NCI-H460 (cell line): Measurements from ENCODE around the gene GPLD1. TPM values are rescaled to one million over a fixed set of nuclear protein-coding genes. Genes with fewer than 3 reads are reported as not detected.

Source experiments
- DNase-seq: peaks from one replicate; pipeline ENCODE4 v3.0.0-alpha.2; 2016; ENCODE audit warnings: low read depth; ENCODE audit errors: extremely low read depth
- total RNA-seq: library from RNA; depleted of rRNA; stranded (reverse); fragments of >200 nt; shearing (Covaris generic); gene quantifications from 2 replicates; pipeline ENCODE4 v1.2.3, GENCODE V29; 2014

Gene GPLD1
- total RNA-seq, 1 experiment from 2014 or later, result 1.6 TPM

- DNase-seq, result no peak
These were observed 12.0 kb upstream of the GPLD1 start for GRCh38 chr6:24501374-24501773.

- no peak for DNase-seq
These were observed 11.3 kb upstream of the GPLD1 start for GRCh38 chr6:24500683-24501082.

GRCh38 chr6:24497254-24497970, 8.0 kb upstream of the GPLD1 start:
- no peak for DNase-seq

- DNase-seq, result peak; percentile 26
These were observed 5.7 kb upstream of the GPLD1 start, which contains the start of gene ALDH5A1 for GRCh38 chr6:24494821-24495795. Gene ALDH5A1, plus strand, starts transcription at chr6:24494969. Its CDS starts 28 bp downstream, at chr6:24494997.

GRCh38 chr6:24493945-24494820, 4.8 kb upstream of the GPLD1 start:
- DNase-seq, result no peak

- peak; percentile 14 for DNase-seq
These were observed 3.1 kb upstream of the GPLD1 start for GRCh38 chr6:24492475-24492874.

GRCh38 chr6:24490948-24491347, 1.6 kb upstream of the GPLD1 start:
- no peak for DNase-seq

- no peak for DNase-seq
These were observed 503 bp upstream of the GPLD1 start for GRCh38 chr6:24489881-24490280.

- no peak for DNase-seq
These were observed 3.3 kb downstream of the GPLD1 start for GRCh38 chr6:24486065-24486464.

- DNase-seq, result no peak
These were observed 4.6 kb downstream of the GPLD1 start for GRCh38 chr6:24484657-24485323.

- DNase-seq, result no peak
These were observed 7.9 kb downstream of the GPLD1 start for GRCh38 chr6:24481449-24481848.

- no peak for DNase-seq
These were observed 8.7 kb downstream of the GPLD1 start for GRCh38 chr6:24480705-24481104.

GRCh38 chr6:24478903-24479302, 10.5 kb downstream of the GPLD1 start:
- no peak for DNase-seq

- no peak for DNase-seq
These were observed 12.3 kb downstream of the GPLD1 start for GRCh38 chr6:24477070-24477469.

- DNase-seq, result no peak
These were observed 12.7 kb downstream of the GPLD1 start for GRCh38 chr6:24476631-24477030.

GRCh38 chr6:24472181-24472580, 17.2 kb downstream of the GPLD1 start:
- DNase-seq, result no peak

- no peak for DNase-seq
These were observed 19.6 kb downstream of the GPLD1 start for GRCh38 chr6:24469811-24470210.

GRCh38 chr6:24464253-24465038, 24.9 kb downstream of the GPLD1 start:
- no peak for DNase-seq

- DNase-seq, result no peak
These were observed 28.4 kb downstream of the GPLD1 start for GRCh38 chr6:24460966-24461365.
